ENCODE measurements around the gene CTIF.

DNA sequence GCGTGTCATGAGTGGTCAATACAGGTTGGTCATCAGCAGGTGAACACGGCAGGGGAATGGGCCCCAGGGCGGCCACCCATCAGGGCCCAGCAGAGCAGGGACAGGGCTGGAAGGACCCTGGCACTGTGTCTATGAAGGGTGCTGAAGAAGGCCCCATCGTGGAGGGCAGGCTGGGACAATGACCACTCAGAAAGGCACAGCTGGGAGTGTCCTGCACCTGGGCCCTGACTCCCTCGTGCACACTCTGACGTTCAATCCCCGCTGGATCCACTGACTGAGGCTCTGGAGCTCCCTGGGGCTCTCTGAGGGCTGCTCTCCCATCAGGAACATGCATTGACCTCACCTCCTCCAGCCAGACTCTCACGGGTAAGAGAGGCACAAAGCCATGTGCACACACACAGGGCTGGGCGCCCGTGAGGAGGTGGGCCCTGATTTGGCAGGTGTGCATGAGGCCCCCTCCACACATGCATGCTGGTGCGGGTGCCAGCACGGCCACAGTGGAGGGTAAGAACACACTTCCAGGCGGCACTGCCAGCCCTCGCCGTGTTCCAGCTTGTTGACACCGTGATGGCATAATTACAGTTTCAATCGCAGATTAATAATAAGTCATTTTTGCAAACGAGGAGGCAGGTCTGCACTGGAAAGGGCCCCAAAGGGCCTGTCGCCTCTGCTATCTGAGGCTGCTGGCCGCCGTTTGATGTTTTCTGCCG, 353.5 kb downstream of the CTIF start:
- TF ChIP-seq POLR2A (IDR thresholded peaks at IDR 0.05): no peak
- TF ChIP-seq CTCF (IDR thresholded peaks at IDR 0.05): no peak
